Measurements from ENCODE around the gene EYA2. TPM values are rescaled to one million over a fixed set of nuclear protein-coding genes. Genes with fewer than 3 reads are reported as not detected.

The EYA2 gene
- total RNA-seq, 1 donor from 2014 or later: 1.3 TPM

DNA sequence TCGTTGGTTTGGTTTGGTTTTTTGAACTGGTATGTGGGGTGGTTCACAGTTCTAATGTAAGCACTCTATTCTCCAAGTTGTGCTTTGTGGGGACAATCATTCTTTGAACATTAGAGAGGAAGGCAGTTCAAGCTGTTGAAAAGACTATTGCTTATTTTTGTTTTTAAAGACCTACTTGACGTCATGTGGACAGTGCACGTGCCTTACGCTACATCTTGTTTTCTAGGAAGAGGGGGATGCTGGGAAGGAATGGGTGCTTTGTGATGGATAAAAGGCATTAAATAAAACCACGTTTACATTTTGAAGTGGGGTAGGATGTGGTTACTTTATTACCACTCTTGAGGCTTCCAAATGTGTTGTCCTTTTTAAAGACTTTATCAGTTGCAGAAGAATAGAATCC, 293.9 kb downstream of the EYA2 start:
- H3K27ac Mint-ChIP-seq (ENCODE audit: unreplicated experiment): no peak overlapping the region
- no peak overlapping the region for H3K4me3 Mint-ChIP-seq
- no peaks in the 10 kb centered on the region for H3K4me1 Mint-ChIP-seq
- TF ChIP-seq, protein P1, sequence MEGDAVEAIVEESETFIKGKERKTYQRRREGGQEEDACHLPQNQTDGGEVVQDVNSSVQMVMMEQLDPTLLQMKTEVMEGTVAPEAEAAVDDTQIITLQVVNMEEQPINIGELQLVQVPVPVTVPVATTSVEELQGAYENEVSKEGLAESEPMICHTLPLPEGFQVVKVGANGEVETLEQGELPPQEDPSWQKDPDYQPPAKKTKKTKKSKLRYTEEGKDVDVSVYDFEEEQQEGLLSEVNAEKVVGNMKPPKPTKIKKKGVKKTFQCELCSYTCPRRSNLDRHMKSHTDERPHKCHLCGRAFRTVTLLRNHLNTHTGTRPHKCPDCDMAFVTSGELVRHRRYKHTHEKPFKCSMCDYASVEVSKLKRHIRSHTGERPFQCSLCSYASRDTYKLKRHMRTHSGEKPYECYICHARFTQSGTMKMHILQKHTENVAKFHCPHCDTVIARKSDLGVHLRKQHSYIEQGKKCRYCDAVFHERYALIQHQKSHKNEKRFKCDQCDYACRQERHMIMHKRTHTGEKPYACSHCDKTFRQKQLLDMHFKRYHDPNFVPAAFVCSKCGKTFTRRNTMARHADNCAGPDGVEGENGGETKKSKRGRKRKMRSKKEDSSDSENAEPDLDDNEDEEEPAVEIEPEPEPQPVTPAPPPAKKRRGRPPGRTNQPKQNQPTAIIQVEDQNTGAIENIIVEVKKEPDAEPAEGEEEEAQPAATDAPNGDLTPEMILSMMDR (conservative IDR thresholded peaks at IDR 0.05): no peak
- DNase-seq (ENCODE audit: low read depth, low spot score): no peak
- peaks cover 6% of the 10 kb centered on the region for H3K9me3 Mint-ChIP-seq
- H3K36me3 Mint-ChIP-seq (ENCODE audit: low read depth): no peaks in the 10 kb centered on the region
- peaks cover 11% of the 10 kb centered on the region for H3K27me3 Mint-ChIP-seq (ENCODE audit: low read depth)

DNA sequence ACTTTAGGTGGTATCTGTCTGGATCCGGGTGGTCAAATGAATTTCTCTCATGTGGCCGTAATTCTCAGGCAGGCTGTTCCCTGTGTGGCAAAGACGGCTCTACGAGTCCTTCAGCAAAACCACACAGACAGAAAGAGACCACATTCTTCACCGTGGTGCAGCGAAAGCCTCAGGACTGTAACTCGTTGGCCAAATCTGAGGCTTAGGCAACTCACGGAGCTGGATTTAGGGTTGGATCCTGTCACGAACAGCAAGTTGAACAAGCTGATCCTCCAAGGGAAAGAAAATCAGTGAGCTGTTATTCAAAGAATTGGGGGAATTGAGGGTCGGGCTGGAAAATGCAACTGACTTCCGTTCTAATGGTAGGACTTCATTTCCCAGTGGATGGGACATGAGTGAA, 294.4 kb downstream of the EYA2 start:
- Mint-ChIP-seq H3K4me1 (no peaks in the 10 kb centered on the region), H3K27ac (ENCODE audit: unreplicated experiment) (no peak overlapping the region), H3K36me3 (ENCODE audit: low read depth) (no peaks in the 10 kb centered on the region), H3K27me3 (ENCODE audit: low read depth) (peaks cover 11% of the 10 kb centered on the region), H3K4me3 (no peak overlapping the region), H3K9me3 (peaks cover 6% of the 10 kb centered on the region)
- no peak for DNase-seq (ENCODE audit: low read depth, low spot score)
- TF ChIP-seq, protein P1 (conservative IDR thresholded peaks at IDR 0.05): no peak

DNA sequence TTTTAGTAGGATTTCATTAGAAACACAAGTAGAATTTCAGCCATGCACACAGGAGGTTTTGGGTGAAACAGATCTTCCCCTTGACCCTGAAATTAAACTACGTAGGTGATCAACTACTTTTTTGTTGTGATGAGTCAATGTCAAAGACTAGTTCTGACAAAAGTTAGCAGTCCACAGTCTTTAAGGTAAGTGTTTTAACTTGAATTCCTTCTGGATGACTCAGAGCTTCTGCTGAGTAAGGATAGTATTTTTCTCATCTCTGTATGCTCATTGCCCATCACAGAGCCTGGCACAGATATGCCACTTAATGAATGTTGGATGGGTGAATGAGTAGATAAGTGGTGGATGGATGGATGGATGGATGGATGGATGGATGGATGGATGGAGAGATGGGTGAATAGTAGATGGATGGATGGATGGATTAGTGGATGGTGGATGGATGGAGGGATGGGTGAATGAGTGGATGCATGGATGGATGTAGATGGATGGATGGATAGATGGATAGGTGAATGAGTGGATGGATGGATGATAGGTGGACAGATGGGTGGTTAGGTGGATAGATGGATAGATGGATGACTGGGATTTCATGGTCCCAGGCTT, 296.5 kb downstream of the EYA2 start:
- Mint-ChIP-seq H3K4me1 (peaks cover 5% of the 10 kb centered on the region), H3K4me3 (no peak overlapping the region), H3K9me3 (peaks cover 6% of the 10 kb centered on the region), H3K36me3 (ENCODE audit: low read depth) (no peaks in the 10 kb centered on the region), H3K27me3 (ENCODE audit: low read depth) (peaks cover 11% of the 10 kb centered on the region), H3K27ac (ENCODE audit: unreplicated experiment) (no peak overlapping the region)
- TF ChIP-seq, protein P1 (conservative IDR thresholded peaks at IDR 0.05): no peak
- DNase-seq (ENCODE audit: low read depth, low spot score): no peak

DNA sequence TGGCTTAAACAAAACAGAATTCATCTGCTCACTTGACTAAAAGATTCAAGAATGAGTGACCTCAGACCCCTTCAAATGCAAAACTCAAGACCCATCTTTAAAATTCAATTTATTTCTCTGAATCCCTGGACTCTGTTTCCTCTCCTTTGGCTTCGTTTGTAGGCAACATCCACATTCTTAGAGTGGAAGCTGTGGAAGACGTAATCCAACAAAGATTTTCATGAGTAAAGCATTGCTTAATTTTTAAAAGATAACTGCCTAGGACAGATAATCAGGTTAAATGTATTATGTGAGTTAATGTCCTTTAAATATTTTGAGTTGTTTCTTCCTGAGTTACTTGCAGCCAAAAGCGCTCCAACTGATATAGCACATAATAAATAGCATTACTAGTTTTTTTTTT, 297.3 kb downstream of the EYA2 start:
- no peak for DNase-seq (ENCODE audit: low read depth, low spot score)
- TF ChIP-seq, protein P1 (conservative IDR thresholded peaks at IDR 0.05): no peak
- H3K4me1 Mint-ChIP-seq: peaks cover 7% of the 10 kb centered on the region
- peaks cover 6% of the 10 kb centered on the region for H3K9me3 Mint-ChIP-seq
- no peak overlapping the region for H3K4me3 Mint-ChIP-seq
- H3K27ac Mint-ChIP-seq (ENCODE audit: unreplicated experiment): no peak overlapping the region
- H3K27me3 Mint-ChIP-seq (ENCODE audit: low read depth): peaks cover 11% of the 10 kb centered on the region
- H3K36me3 Mint-ChIP-seq (ENCODE audit: low read depth): no peaks in the 10 kb centered on the region

DNA sequence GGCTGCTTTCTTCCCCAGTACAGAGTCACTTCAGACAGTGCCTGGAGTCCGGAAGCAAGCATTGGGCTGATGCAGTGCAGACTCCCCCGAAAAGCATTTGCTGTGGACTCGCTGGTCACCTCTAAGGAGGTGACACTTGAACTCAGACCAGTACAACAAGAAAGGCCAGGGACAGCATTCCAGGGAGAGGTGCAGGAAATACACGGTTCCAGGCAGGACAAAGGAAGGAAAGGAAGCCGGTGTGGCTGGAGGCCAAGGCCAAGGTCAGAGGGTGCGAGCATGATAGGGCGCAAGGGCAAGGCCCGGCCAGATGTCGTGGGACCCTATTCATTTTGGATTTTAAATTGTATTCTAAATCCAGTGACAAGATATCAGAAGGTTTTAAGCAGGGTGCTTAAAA, 300.9 kb downstream of the EYA2 start:
- DNase-seq (ENCODE audit: low read depth, low spot score): no peak
- Mint-ChIP-seq H3K9me3 (peaks cover 3% of the 10 kb centered on the region), H3K4me1 (peaks cover 7% of the 10 kb centered on the region), H3K4me3 (no peak overlapping the region), H3K36me3 (ENCODE audit: low read depth) (no peaks in the 10 kb centered on the region), H3K27ac (ENCODE audit: unreplicated experiment) (no peak overlapping the region), H3K27me3 (ENCODE audit: low read depth) (peaks cover 3% of the 10 kb centered on the region)
- TF ChIP-seq, protein P1 (conservative IDR thresholded peaks at IDR 0.05): no peak

Measured in neural crest cell (in vitro differentiated cells).